Mesenchymal stem cell (in vitro differentiated cells and primary cell): ENCODE data around the gene SPATA21.

Source experiments
- DNase-seq: peaks from one replicate; pipeline ENCODE4 v3.0.0-alpha.2; 2013
- H2AFZ ChIP-seq: one replicate; pipeline ENCODE4 v1.6.1; 2013; ENCODE audit warnings: low read depth, mild to moderate bottlenecking, control low read depth, inconsistent platforms, low read length, moderate library complexity
- H2AK5ac ChIP-seq: 2 replicates; pipeline ENCODE4 v1.6.1; 2013; ENCODE audit warnings: low read length, moderate library complexity, mild to moderate bottlenecking, inconsistent platforms; ENCODE audit not compliant: severe bottlenecking
- H2BK120ac ChIP-seq: one replicate; pipeline ENCODE4 v1.6.1; 2013; ENCODE audit warnings: low read depth, mild to moderate bottlenecking, inconsistent platforms, low read length, moderate library complexity
- H2BK12ac ChIP-seq, 2 experiments: one replicate each; pipeline ENCODE4 v1.6.1; 2013; ENCODE audit warnings: inconsistent platforms in 2 of 2, low read length in 2 of 2, mild to moderate bottlenecking in 2 of 2, moderate library complexity in 2 of 2, control low read depth in 1 of 2
- H2BK15ac ChIP-seq: one replicate; pipeline ENCODE4 v1.6.1; 2013; ENCODE audit warnings: mild to moderate bottlenecking, low read depth, inconsistent platforms; ENCODE audit not compliant: poor library complexity, severe bottlenecking
- H2BK5ac ChIP-seq: 2 replicates; pipeline ENCODE4 v1.6.1; 2013; ENCODE audit warnings: low read depth, mild to moderate bottlenecking, low read length, control low read depth, inconsistent platforms; ENCODE audit not compliant: poor library complexity, severe bottlenecking
- H3K14ac ChIP-seq, 2 experiments: one replicate each; pipeline ENCODE4 v1.6.1; 2013; ENCODE audit warnings: inconsistent platforms in 2 of 2, low read length in 2 of 2, control low read depth in 1 of 2, mild to moderate bottlenecking in 1 of 2, moderate library complexity in 1 of 2
- H3K18ac ChIP-seq, 2 experiments: one replicate each; pipeline ENCODE4 v1.6.1; 2013; ENCODE audit warnings: inconsistent platforms in 2 of 2, low read length in 2 of 2, control low read depth in 1 of 2, low read depth in 1 of 2, mild to moderate bottlenecking in 1 of 2
- H3K23ac ChIP-seq, 2 experiments: one replicate each; pipeline ENCODE4 v1.6.1; 2013; ENCODE audit warnings: inconsistent platforms in 2 of 2, low read length in 2 of 2, mild to moderate bottlenecking in 2 of 2, moderate library complexity in 2 of 2, control low read depth in 1 of 2
- H3K27ac ChIP-seq: 2 replicates; pipeline ENCODE4 v1.5.1; 2013; ENCODE audit warnings: mild to moderate bottlenecking, moderate library complexity, low read length, control low read depth, inconsistent platforms; ENCODE audit not compliant: poor library complexity, severe bottlenecking
- H3K27me3 ChIP-seq, 2 experiments: 2 replicates each; pipeline versions ENCODE4 v1.6.1 to v1.7.0; 2013; ENCODE audit warnings: low read length in 2 of 2, mild to moderate bottlenecking in 2 of 2, moderate library complexity in 2 of 2, control low read depth in 1 of 2, inconsistent platforms in 1 of 2; ENCODE audit not compliant: control insufficient read depth in 1 of 2, insufficient read depth in 1 of 2
- H3K36me3 ChIP-seq, 2 experiments: 2 replicates each; pipeline versions ENCODE4 v1.6.1 to v1.7.0; 2013; ENCODE audit warnings: low read length in 2 of 2, control low read depth in 1 of 2, inconsistent platforms in 1 of 2, low read depth in 1 of 2, mild to moderate bottlenecking in 1 of 2; ENCODE audit not compliant: insufficient read depth in 2 of 2, control insufficient read depth in 1 of 2
- H3K4ac ChIP-seq, 2 experiments: one replicate each; pipeline ENCODE4 v1.6.1; 2013; ENCODE audit warnings: inconsistent platforms in 2 of 2, low read length in 2 of 2, mild to moderate bottlenecking in 2 of 2, moderate library complexity in 2 of 2, control low read depth in 1 of 2, low read depth in 1 of 2
- H3K4me1 ChIP-seq: 2 replicates; pipeline ENCODE4 v1.6.1; 2013; ENCODE audit warnings: low read depth, low read length, control low read depth; ENCODE audit not compliant: control insufficient read depth, insufficient read depth
- H3K4me2 ChIP-seq: 2 replicates; pipeline ENCODE4 v1.6.1; 2013; ENCODE audit warnings: low read length, mild to moderate bottlenecking, inconsistent platforms; ENCODE audit not compliant: poor library complexity, severe bottlenecking
- H3K4me3 ChIP-seq, 2 experiments: 2 replicates each; pipeline versions ENCODE4 v1.5.1 to v1.7.0; 2013; ENCODE audit warnings: low read length in 2 of 2, mild to moderate bottlenecking in 2 of 2, control low read depth in 1 of 2, low read depth in 1 of 2; ENCODE audit not compliant: insufficient read depth in 1 of 2
- H3K79me1 ChIP-seq: replicated peaks from 2 replicates; pipeline ENCODE4 v1.6.1; 2013; ENCODE audit warnings: mild to moderate bottlenecking, control low read depth, low read length, inconsistent platforms; ENCODE audit not compliant: poor library complexity, severe bottlenecking
- H3K9ac ChIP-seq: 2 replicates; pipeline ENCODE4 v1.7.0; 2013; ENCODE audit warnings: mild to moderate bottlenecking, low read length, moderate library complexity
- H3K9me3 ChIP-seq: 2 replicates; pipeline ENCODE4 v1.7.0; 2013; ENCODE audit warnings: mild to moderate bottlenecking, low read length; ENCODE audit not compliant: control insufficient read depth
- H4K8ac ChIP-seq: one replicate; pipeline ENCODE4 v1.6.1; 2013; ENCODE audit warnings: inconsistent platforms, mild to moderate bottlenecking, low read length, moderate library complexity
- H4K91ac ChIP-seq: one replicate; pipeline ENCODE4 v1.6.1; 2013; ENCODE audit warnings: mild to moderate bottlenecking, low read length, inconsistent platforms
- WGBS: methylation state at CpG from one replicate; pipeline ENCODE4 v1.1.7; 2013; ENCODE audit warnings: mixed read lengths; 5-methylcytosine and 5-hydroxymethylcytosine counted together

SPATA21 gene

DNA sequence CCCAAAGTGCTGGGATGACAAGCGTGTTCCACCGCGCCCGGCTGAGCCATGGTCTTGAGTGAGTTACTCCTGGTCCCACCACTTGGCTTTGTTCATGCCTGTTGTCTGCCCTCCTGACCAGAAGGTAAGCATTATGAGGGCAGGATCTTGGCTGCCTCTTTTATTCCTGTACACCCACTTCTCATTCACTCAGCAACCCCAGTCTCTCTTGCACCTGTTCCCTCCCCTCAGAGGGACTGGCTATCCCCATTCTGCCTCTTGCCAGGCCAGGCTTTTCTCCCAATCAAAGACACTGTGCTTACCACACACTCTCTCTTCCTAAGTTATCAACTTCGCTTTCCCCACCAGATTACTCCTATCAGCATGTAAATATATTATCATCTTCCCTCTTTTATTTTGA lies 26.4 kb downstream of the SPATA21 start:
- Histone ChIP-seq H3K14ac (no peak overlapping the region), H2AK5ac (no peak overlapping the region), H3K4me3 (no peak overlapping the region), H3K36me3 (no peaks in the 10 kb centered on the region), H3K79me1 (no peaks in the 10 kb centered on the region), H2BK5ac (no peak overlapping the region), H2BK12ac (no peak overlapping the region), H3K9ac (no peak overlapping the region), H3K27me3 (peaks cover 0 to 22% of the 10 kb centered on the region in 2 experiments), H4K8ac (no peak overlapping the region), H3K27ac (no peak overlapping the region), H2AFZ (no peak overlapping the region), H3K23ac (no peak overlapping the region), H3K4me1 (no peaks in the 10 kb centered on the region), H3K4ac (no peak overlapping the region), H3K9me3 (no peaks in the 10 kb centered on the region), H3K18ac (no peak overlapping the region), H4K91ac (no peak overlapping the region), H3K4me2 (no peak overlapping the region), H2BK15ac (no peak overlapping the region), H2BK120ac (no peak overlapping the region)
- no peak for DNase-seq
- 98% methylated on average over 5 of the region's 5 CpGs for WGBS

DNA sequence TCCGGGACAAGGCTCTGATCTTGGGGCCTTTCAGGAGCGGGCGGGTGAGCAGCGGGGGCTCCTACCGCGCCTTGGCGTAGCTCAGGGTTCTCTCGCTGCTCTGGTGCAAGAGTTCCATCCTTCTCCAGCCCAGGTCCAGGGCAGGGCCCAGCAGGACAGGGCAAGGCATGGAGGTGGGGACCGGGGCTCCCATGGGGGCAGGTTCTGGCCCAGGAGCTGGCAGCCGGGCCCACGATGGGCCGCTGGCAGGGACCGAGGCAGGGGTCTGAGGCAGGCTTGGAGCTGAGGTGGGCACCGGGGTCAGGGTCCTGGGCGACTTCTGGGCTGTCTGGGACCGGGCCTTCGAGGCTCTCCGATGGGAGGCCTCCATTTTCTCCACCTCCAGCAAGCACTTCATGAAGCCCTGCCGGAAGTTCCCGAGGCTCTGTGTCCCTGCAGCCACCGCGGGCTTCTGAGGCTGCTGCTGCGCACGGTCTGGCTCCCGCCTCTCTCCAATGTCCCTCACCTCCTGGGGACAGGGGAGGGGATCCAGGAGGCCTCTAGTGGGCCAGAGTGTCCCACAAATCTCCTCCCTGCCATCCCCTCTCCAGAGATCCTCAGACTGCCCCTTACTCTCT lies 27.6 kb downstream of the SPATA21 start:
- Histone ChIP-seq H3K36me3 (no peaks in the 10 kb centered on the region), H3K23ac (no peak overlapping the region), H3K14ac (no peak overlapping the region), H3K4me2 (no peak overlapping the region), H3K4me3 (no peak overlapping the region), H3K27ac (no peak overlapping the region), H2AFZ (no peak overlapping the region), H3K9ac (no peak overlapping the region), H2BK5ac (no peak overlapping the region), H2BK120ac (no peak overlapping the region), H4K8ac (no peak overlapping the region), H3K4ac (no peak overlapping the region), H2BK12ac (no peak overlapping the region), H3K9me3 (no peaks in the 10 kb centered on the region), H3K4me1 (no peaks in the 10 kb centered on the region), H3K18ac (no peak overlapping the region), H3K27me3 (peaks cover 0 to 22% of the 10 kb centered on the region in 2 experiments), H2AK5ac (no peak overlapping the region), H4K91ac (no peak overlapping the region), H2BK15ac (no peak overlapping the region), H3K79me1 (no peaks in the 10 kb centered on the region)
- no peak for DNase-seq
- 82% methylated on average over 20 of the region's 25 CpGs for WGBS

DNA sequence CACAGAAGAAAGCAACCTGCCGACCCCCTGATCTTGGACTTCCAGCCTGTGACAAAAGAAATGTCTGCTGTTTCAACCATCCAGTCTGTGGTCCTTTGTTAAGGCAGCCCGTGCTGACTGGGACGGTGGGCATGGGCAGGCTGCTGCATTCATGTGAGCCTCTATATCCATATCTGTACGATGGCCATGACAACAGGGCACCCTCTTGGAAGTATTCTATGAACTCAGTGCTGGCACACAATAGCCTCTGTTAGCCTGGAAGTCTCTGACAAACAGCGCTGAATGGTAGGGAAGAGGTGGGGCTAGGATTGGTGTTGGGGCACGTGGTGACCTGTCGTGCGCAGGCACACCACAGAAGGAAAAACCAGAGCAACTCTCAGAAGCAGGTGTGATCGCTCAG lies 30.4 kb downstream of the SPATA21 start:
- Histone ChIP-seq H2BK5ac (no peak overlapping the region), H3K27ac (no peak overlapping the region), H3K9ac (no peak overlapping the region), H2BK120ac (no peak overlapping the region), H3K14ac (no peak overlapping the region), H3K4me1 (peaks cover 7% of the 10 kb centered on the region), H3K4ac (no peak overlapping the region), H3K9me3 (no peaks in the 10 kb centered on the region), H4K91ac (no peak overlapping the region), H2BK12ac (no peak overlapping the region), H2AK5ac (no peak overlapping the region), H3K4me2 (no peak overlapping the region), H3K79me1 (no peaks in the 10 kb centered on the region), H3K18ac (no peak overlapping the region), H2AFZ (no peak overlapping the region), H2BK15ac (no peak overlapping the region), H4K8ac (no peak overlapping the region), H3K4me3 (no peak overlapping the region), H3K23ac (no peak overlapping the region), H3K27me3 (peaks cover 0 to 22% of the 10 kb centered on the region in 2 experiments), H3K36me3 (peaks cover 0 to 5% of the 10 kb centered on the region in 2 experiments)
- no peak for DNase-seq
- 96% methylated on average over 9 of the region's 9 CpGs for WGBS

DNA sequence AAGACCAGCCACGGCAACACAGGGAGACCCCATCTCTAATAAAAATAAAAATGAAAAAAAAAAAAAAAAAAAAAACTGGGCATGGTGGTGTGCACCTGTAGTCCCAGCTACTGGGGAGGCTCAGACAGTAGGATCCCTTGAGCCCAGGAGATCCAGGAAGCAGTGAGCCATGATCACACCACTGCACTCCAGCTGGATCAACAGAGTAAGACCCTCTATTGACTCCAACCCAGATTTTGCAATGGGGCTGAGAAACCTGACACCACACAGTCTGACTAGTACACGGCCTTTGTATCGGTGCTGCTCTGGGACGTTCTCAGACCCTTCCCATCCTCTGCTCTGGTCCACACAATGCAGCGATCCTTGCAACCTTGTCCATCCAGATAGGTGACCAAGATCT lies 31.8 kb downstream of the SPATA21 start:
- H3K27me3 ChIP-seq = peaks cover 0 to 16% of the 10 kb centered on the region in 2 experiments
- 82% methylated on average over 4 of the region's 5 CpGs for WGBS
- H3K4me1 ChIP-seq = peaks cover 7% of the 10 kb centered on the region
- H3K14ac ChIP-seq = no peak overlapping the region
- peaks cover 1% of the 10 kb centered on the region for H3K79me1 ChIP-seq
- H2AK5ac ChIP-seq = no peak overlapping the region
- no peak overlapping the region for H2BK15ac ChIP-seq
- H3K9me3 ChIP-seq = no peaks in the 10 kb centered on the region
- no peak overlapping the region for H2AFZ ChIP-seq
- no peak overlapping the region for H3K4ac ChIP-seq
- no peak overlapping the region for H2BK120ac ChIP-seq
- no peak for DNase-seq
- no peak overlapping the region for H3K27ac ChIP-seq
- no peak overlapping the region for H4K8ac ChIP-seq
- no peak overlapping the region for H3K4me3 ChIP-seq
- H3K4me2 ChIP-seq = no peak overlapping the region
- no peak overlapping the region for H2BK5ac ChIP-seq
- H2BK12ac ChIP-seq = no peak overlapping the region
- H3K9ac ChIP-seq = no peak overlapping the region
- no peak overlapping the region for H3K23ac ChIP-seq
- no peak overlapping the region for H4K91ac ChIP-seq
- no peak overlapping the region for H3K18ac ChIP-seq
- peaks cover 3 to 14% of the 10 kb centered on the region in 2 experiments for H3K36me3 ChIP-seq
